Endodermal cell (in vitro differentiated cells): ENCODE measurements around the gene RSRC1. TPM values are rescaled to one million over a fixed set of nuclear protein-coding genes. Genes with fewer than 3 reads are reported as not detected.

ENCODE experiments used
- DNase-seq: peaks from one replicate; pipeline ENCODE4 v3.0.0-alpha.2; 2017
- H3K27ac ChIP-seq: 2 replicates; pipeline ENCODE4 v1.5.1; 2013; ENCODE audit warnings: mild to moderate bottlenecking, low read depth, low read length, moderate library complexity
- H3K27me3 ChIP-seq: 2 replicates; pipeline ENCODE4 v1.6.1; 2013; ENCODE audit warnings: mild to moderate bottlenecking, low read length, moderate library complexity; ENCODE audit not compliant: insufficient read depth, control insufficient read depth, poor library complexity, severe bottlenecking
- H3K36me3 ChIP-seq: 2 replicates; pipeline ENCODE4 v1.7.0; 2013; ENCODE audit warnings: mild to moderate bottlenecking, low read length, moderate library complexity; ENCODE audit not compliant: control insufficient read depth, insufficient read depth
- H3K4me1 ChIP-seq: one replicate; pipeline ENCODE4 v1.7.0; 2013; ENCODE audit warnings: low read length; ENCODE audit not compliant: control insufficient read depth, insufficient read depth
- H3K4me3 ChIP-seq: 2 replicates; pipeline ENCODE4 v1.5.1; 2013; ENCODE audit warnings: mild to moderate bottlenecking, low read length, moderate library complexity
- H3K9ac ChIP-seq: 2 replicates; pipeline ENCODE4 v1.6.1; 2013; ENCODE audit warnings: mild to moderate bottlenecking, low read length, moderate library complexity; ENCODE audit not compliant: poor library complexity, severe bottlenecking; ENCODE audit errors: extremely low read depth
- H3K9me3 ChIP-seq: 2 replicates; pipeline ENCODE4 v1.6.1; 2013; ENCODE audit warnings: mild to moderate bottlenecking, low read length, moderate library complexity; ENCODE audit not compliant: control insufficient read depth
- H3K27ac Mint-ChIP-seq: 2 replicates; pipeline ENCODE4 v1.8.0; 2020; ENCODE audit warnings: mixed read lengths
- H3K27me3 Mint-ChIP-seq: 2 replicates; pipeline ENCODE4 v1.8.0; 2021; ENCODE audit warnings: mild to moderate bottlenecking, mixed read lengths; ENCODE audit not compliant: insufficient read depth
- H3K36me3 Mint-ChIP-seq: 2 replicates; pipeline ENCODE4 v1.8.0; 2020; ENCODE audit warnings: low read depth, mixed read lengths
- H3K4me1 Mint-ChIP-seq: 2 replicates; pipeline ENCODE4 v1.8.0; 2020; ENCODE audit warnings: mixed read lengths
- H3K4me3 Mint-ChIP-seq: 2 replicates; pipeline ENCODE4 v1.8.0; 2020; ENCODE audit warnings: mild to moderate bottlenecking, moderate library complexity, mixed read lengths
- H3K9me3 Mint-ChIP-seq: 2 replicates; pipeline ENCODE4 v1.8.0; 2020; ENCODE audit warnings: mild to moderate bottlenecking, mixed read lengths
- WGBS, 2 experiments: methylation state at CpG; one replicate each; pipeline versions ENCODE4 v1.1.5 to v1.1.7; 2013; ENCODE audit warnings: missing lambda C conversion rate in 2 of 2, mixed read lengths in 1 of 2; ENCODE audit not compliant: insufficient coverage in 1 of 2, insufficient read length in 1 of 2; 5-methylcytosine and 5-hydroxymethylcytosine counted together
- total RNA-seq, 2 donors: library from RNA; stranded (reverse); fragmentation: NEBNext Ultra II Directional in 1 of 2; extraction: Animal tissue kit (Norgen Biotek cat#: 25700) in 1 of 2; gene quantifications; 2 replicates in 1 of 2; 3 replicates in 1 of 2; pipeline ENCODE4 v1.2.1, GENCODE V29; 2021
- TF ChIP-seq, protein P1 (sequence below): fragments of 200-600 bp; sonication (generic); conservative IDR thresholded peaks from 2 replicates; pipeline ENCODE4 v1.5.0; 2021; ENCODE audit warnings: antibody characterized with exemption, mild to moderate bottlenecking

RSRC1 gene
- total RNA-seq, 2 donors from 2014 or later: 45.3 to 52.1 TPM

DNA sequence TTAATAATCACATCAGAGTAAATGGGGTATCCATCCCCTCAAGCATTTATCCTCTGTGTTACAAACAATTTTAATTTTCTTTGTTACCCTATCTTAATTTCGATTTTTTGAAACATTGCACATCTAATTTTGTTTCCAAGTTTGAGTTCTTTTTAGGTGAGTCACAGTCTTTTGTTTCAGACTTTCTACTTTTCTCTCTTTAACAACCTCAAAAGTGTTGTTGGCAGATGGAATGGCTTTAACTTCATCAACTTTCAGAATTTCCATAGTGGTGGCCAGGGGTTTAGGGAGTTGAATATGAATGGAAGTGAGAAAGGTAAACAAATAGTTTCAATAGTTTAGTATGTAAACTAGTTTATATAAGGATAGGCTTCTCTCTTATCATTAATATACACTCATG lies 238.1 kb downstream of the RSRC1 start:
- H3K27ac ChIP-seq: no peak overlapping the region
- H3K36me3 ChIP-seq: no peaks in the 10 kb centered on the region
- H3K9ac ChIP-seq: no peak overlapping the region
- H3K4me1 Mint-ChIP-seq: no peaks in the 10 kb centered on the region
- no peaks in the 10 kb centered on the region for H3K27me3 ChIP-seq
- no peaks in the 10 kb centered on the region for H3K36me3 Mint-ChIP-seq
- H3K4me3 ChIP-seq: no peak overlapping the region
- H3K27ac Mint-ChIP-seq: no peak overlapping the region
- H3K4me3 Mint-ChIP-seq: no peak overlapping the region
- no peaks in the 10 kb centered on the region for H3K9me3 Mint-ChIP-seq
- TF ChIP-seq, protein P1, sequence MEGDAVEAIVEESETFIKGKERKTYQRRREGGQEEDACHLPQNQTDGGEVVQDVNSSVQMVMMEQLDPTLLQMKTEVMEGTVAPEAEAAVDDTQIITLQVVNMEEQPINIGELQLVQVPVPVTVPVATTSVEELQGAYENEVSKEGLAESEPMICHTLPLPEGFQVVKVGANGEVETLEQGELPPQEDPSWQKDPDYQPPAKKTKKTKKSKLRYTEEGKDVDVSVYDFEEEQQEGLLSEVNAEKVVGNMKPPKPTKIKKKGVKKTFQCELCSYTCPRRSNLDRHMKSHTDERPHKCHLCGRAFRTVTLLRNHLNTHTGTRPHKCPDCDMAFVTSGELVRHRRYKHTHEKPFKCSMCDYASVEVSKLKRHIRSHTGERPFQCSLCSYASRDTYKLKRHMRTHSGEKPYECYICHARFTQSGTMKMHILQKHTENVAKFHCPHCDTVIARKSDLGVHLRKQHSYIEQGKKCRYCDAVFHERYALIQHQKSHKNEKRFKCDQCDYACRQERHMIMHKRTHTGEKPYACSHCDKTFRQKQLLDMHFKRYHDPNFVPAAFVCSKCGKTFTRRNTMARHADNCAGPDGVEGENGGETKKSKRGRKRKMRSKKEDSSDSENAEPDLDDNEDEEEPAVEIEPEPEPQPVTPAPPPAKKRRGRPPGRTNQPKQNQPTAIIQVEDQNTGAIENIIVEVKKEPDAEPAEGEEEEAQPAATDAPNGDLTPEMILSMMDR: no peak
- H3K4me1 ChIP-seq: no peaks in the 10 kb centered on the region
- WGBS, 2 experiments: 100% methylated on average over 1 of the region's 1 CpG
- H3K27me3 Mint-ChIP-seq: no peaks in the 10 kb centered on the region
- no peaks in the 10 kb centered on the region for H3K9me3 ChIP-seq
- DNase-seq: no peak

DNA sequence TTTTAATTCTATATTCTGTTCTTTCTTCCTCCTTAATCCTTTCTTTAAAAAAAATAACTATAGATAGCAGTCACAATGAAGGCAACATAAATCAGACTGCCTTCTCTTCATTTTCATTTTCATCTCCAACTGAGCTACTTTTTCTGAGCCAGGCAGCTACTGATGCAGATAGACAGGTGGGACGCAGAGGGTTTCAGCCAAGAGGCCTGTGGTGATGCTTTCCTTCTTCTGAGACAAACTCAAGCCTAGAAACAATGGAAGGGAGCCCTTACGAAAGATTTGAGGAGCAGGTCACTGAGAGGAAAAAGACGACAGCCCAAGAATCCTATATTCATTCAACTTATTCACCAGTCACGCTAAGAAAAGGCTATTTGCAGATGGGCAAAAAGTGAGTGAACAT lies 241.1 kb downstream of the RSRC1 start:
- Mint-ChIP-seq H3K4me1 (no peaks in the 10 kb centered on the region), H3K4me3 (no peak overlapping the region), H3K9me3 (no peaks in the 10 kb centered on the region), H3K27me3 (no peaks in the 10 kb centered on the region), H3K36me3 (no peaks in the 10 kb centered on the region), H3K27ac (no peak overlapping the region)
- Histone ChIP-seq H3K4me1 (no peaks in the 10 kb centered on the region), H3K9ac (no peak overlapping the region), H3K27me3 (no peaks in the 10 kb centered on the region), H3K9me3 (no peaks in the 10 kb centered on the region), H3K4me3 (no peak overlapping the region), H3K27ac (no peak overlapping the region), H3K36me3 (no peaks in the 10 kb centered on the region)
- 91% methylated on average over 4 of the region's 4 CpGs; no CpG with 5 or more reads in 1 of the 2 experiments for WGBS, 2 experiments
- DNase-seq: no peak
- TF ChIP-seq, protein P1: no peak

GRCh38 chr3:158352551-158352950 lies 242.7 kb downstream of the RSRC1 start:
- no peak for DNase-seq
- H3K9me3 ChIP-seq: no peaks in the 10 kb centered on the region
- H3K4me1 ChIP-seq: no peaks in the 10 kb centered on the region
- WGBS, 2 experiments: 93 to 100% methylated on average over 3 to 4 of the region's 4 CpGs
- H3K27ac Mint-ChIP-seq: no peak overlapping the region
- no peaks in the 10 kb centered on the region for H3K9me3 Mint-ChIP-seq
- no peak overlapping the region for H3K27ac ChIP-seq
- no peaks in the 10 kb centered on the region for H3K4me1 Mint-ChIP-seq
- H3K4me3 Mint-ChIP-seq: no peak overlapping the region
- H3K9ac ChIP-seq: no peak overlapping the region
- TF ChIP-seq, protein P1: no peak
- H3K36me3 ChIP-seq: no peaks in the 10 kb centered on the region
- no peaks in the 10 kb centered on the region for H3K27me3 ChIP-seq
- no peak overlapping the region for H3K4me3 ChIP-seq
- H3K36me3 Mint-ChIP-seq: no peaks in the 10 kb centered on the region
- no peaks in the 10 kb centered on the region for H3K27me3 Mint-ChIP-seq
